ENCODE measurements around the gene LRMDA. TPM values are rescaled to one million over a fixed set of nuclear protein-coding genes. Genes with fewer than 3 reads are reported as not detected.

Gene LRMDA
- total RNA-seq, 1 donor from 2014 or later, result 0.19 TPM

GRCh38 chr10:76000550-76000949, 569.1 kb downstream of the LRMDA start:
- no peak overlapping the region for H3K4me3 Mint-ChIP-seq (ENCODE audit: unreplicated experiment)
- no peak overlapping the region for H3K27ac Mint-ChIP-seq (ENCODE audit: unreplicated experiment)
- H3K4me1 Mint-ChIP-seq (ENCODE audit: unreplicated experiment), result no peaks in the 10 kb centered on the region
- TF ChIP-seq CTCF (IDR thresholded peaks at IDR 0.05), result no peak
- no peak for DNase-seq (ENCODE audit: extremely low spot score, unreplicated experiment)
- no peaks in the 10 kb centered on the region for H3K9me3 Mint-ChIP-seq (ENCODE audit: unreplicated experiment)
- peaks cover 63% of the 10 kb centered on the region for H3K27me3 Mint-ChIP-seq (ENCODE audit: unreplicated experiment)
- no peaks in the 10 kb centered on the region for H3K36me3 Mint-ChIP-seq (ENCODE audit: unreplicated experiment)

GRCh38 chr10:76001019-76001418, 569.6 kb downstream of the LRMDA start:
- no peak for TF ChIP-seq CTCF (IDR thresholded peaks at IDR 0.05)
- H3K4me1 Mint-ChIP-seq (ENCODE audit: unreplicated experiment), result no peaks in the 10 kb centered on the region
- DNase-seq (ENCODE audit: extremely low spot score, unreplicated experiment), result no peak
- H3K27ac Mint-ChIP-seq (ENCODE audit: unreplicated experiment), result no peak overlapping the region
- no peak overlapping the region for H3K4me3 Mint-ChIP-seq (ENCODE audit: unreplicated experiment)
- no peaks in the 10 kb centered on the region for H3K9me3 Mint-ChIP-seq (ENCODE audit: unreplicated experiment)
- no peaks in the 10 kb centered on the region for H3K36me3 Mint-ChIP-seq (ENCODE audit: unreplicated experiment)
- peaks cover 60% of the 10 kb centered on the region for H3K27me3 Mint-ChIP-seq (ENCODE audit: unreplicated experiment)

GRCh38 chr10:76001461-76001860, 570.0 kb downstream of the LRMDA start:
- no peaks in the 10 kb centered on the region for H3K9me3 Mint-ChIP-seq (ENCODE audit: unreplicated experiment)
- TF ChIP-seq CTCF (IDR thresholded peaks at IDR 0.05), result no peak
- H3K36me3 Mint-ChIP-seq (ENCODE audit: unreplicated experiment), result no peaks in the 10 kb centered on the region
- H3K27ac Mint-ChIP-seq (ENCODE audit: unreplicated experiment), result no peak overlapping the region
- H3K4me3 Mint-ChIP-seq (ENCODE audit: unreplicated experiment), result no peak overlapping the region
- H3K27me3 Mint-ChIP-seq (ENCODE audit: unreplicated experiment), result peaks cover 61% of the 10 kb centered on the region
- H3K4me1 Mint-ChIP-seq (ENCODE audit: unreplicated experiment), result no peaks in the 10 kb centered on the region
- no peak for DNase-seq (ENCODE audit: extremely low spot score, unreplicated experiment)

DNA sequence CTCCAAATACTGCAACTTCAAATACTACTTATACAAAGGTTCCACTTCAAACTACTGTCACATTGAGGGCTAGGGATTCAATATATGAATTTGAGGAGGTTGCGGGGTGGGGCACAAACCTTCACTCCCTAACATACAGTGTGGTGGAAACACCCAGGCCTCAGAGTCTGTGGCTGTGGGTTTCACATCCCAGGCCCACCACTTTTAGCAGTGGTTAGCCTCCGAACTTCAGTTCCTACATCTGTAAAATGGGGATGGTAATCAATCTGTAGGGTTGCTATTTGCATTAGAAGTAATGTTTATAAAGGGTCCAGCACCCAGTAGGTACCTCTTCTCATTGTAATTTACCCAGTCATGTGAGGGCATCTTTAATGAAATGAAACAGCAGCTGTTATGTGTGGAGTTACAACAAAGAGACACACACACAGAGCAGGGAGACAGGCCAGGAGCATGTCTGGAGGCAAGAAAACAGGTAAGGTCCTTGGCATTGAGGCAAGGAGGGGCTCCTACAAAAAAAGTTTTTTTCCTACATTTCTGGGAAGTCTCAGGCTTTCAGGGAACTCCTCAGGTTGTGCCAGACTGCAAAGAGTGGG, 570.9 kb downstream of the LRMDA start:
- Mint-ChIP-seq H3K4me3 (ENCODE audit: unreplicated experiment) (no peak overlapping the region), H3K4me1 (ENCODE audit: unreplicated experiment) (no peaks in the 10 kb centered on the region), H3K36me3 (ENCODE audit: unreplicated experiment) (no peaks in the 10 kb centered on the region), H3K9me3 (ENCODE audit: unreplicated experiment) (no peaks in the 10 kb centered on the region), H3K27me3 (ENCODE audit: unreplicated experiment) (peaks cover 58% of the 10 kb centered on the region), H3K27ac (ENCODE audit: unreplicated experiment) (no peak overlapping the region)
- DNase-seq (ENCODE audit: extremely low spot score, unreplicated experiment), result no peak
- TF ChIP-seq CTCF (IDR thresholded peaks at IDR 0.05), result no peak

DNA sequence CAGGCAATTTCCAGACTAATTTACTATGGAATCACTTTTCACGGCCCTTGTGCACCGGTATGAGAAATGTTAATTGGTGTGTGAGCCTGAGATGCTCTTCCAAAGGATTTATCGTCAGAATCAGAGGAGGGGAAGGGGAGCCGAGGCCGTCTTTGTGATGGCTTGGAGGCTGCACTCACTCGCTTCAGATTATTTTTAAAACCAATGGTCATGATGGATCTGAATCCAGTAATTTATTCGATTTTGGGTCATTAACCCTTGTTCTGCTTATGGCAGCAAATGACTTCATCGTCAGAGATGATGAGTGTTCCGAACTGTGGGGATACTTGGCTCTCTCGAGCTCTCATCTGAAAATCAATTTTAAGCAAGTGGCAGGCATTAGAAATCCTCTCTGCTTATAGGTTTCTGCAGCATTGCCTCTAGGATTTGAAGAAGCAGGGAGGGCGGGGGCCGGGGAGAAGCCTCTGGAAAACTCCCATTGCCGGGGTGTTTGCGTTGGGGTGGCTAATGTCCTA, 576.3 kb downstream of the LRMDA start:
- Mint-ChIP-seq H3K27ac (ENCODE audit: unreplicated experiment) (no peak overlapping the region), H3K4me1 (ENCODE audit: unreplicated experiment) (peaks cover 5% of the 10 kb centered on the region), H3K27me3 (ENCODE audit: unreplicated experiment) (peaks cover 73% of the 10 kb centered on the region)

More for the DNA sequence above, 576.3 kb downstream of the LRMDA start:
- no peak overlapping the region for H3K4me3 Mint-ChIP-seq (ENCODE audit: unreplicated experiment)
- no peak for DNase-seq (ENCODE audit: extremely low spot score, unreplicated experiment)
- no peak for TF ChIP-seq CTCF (IDR thresholded peaks at IDR 0.05)
- no peaks in the 10 kb centered on the region for H3K36me3 Mint-ChIP-seq (ENCODE audit: unreplicated experiment)
- no peaks in the 10 kb centered on the region for H3K9me3 Mint-ChIP-seq (ENCODE audit: unreplicated experiment)
